K562 (cell line): ENCODE data around the gene SDSL. TPM values are rescaled to one million over a fixed set of nuclear protein-coding genes. Genes with fewer than 3 reads are reported as not detected.

Source experiments
- ADNP ChIP-seq: fragments of 200-800 bp; sonication (Bioruptor generic); IDR thresholded peaks from 2 replicates; pipeline ENCODE4 v1.6.1; 2016; ENCODE audit warnings: missing genetic modification characterization, missing compliant biosample characterization
- ARID2 ChIP-seq: fragments of 450-650 bp; IDR thresholded peaks from 2 replicates; pipeline ENCODE4 v1.6.1; 2017; ENCODE audit warnings: antibody characterized with exemption, mild to moderate bottlenecking
- CHD2 ChIP-seq: IDR thresholded peaks from 2 replicates; pipeline ENCODE4 v1.6.1; 2011; ENCODE audit warnings: low read depth, low read length
- CHD7 ChIP-seq: fragments of 200-600 bp; sonication (generic); IDR thresholded peaks from one replicate; pipeline ENCODE4 v1.6.1; 2012; ENCODE audit warnings: mild to moderate bottlenecking, low read depth, low read length, inconsistent platforms
- NCOA1 ChIP-seq: fragments of 450-650 bp; IDR thresholded peaks from 2 replicates; pipeline ENCODE4 v1.6.1; 2016; ENCODE audit warnings: low read depth
- NFXL1 ChIP-seq: fragments of 450-650 bp; formaldehyde crosslinking; IDR thresholded peaks from 2 replicates; pipeline ENCODE4 v1.4.0; 2021; ENCODE audit warnings: mild to moderate bottlenecking
- NR1H2 ChIP-seq: sonication (generic); formaldehyde crosslinking; IDR thresholded peaks from 2 replicates; pipeline ENCODE4 v1.4.0; 2020; ENCODE audit warnings: mild to moderate bottlenecking, missing genetic modification reagents
- NR2C1 ChIP-seq, 2 experiments: fragments of 450-650 bp; IDR thresholded peaks; 2 replicates each; pipeline ENCODE4 v1.6.1; 2017; ENCODE audit warnings: mild to moderate bottlenecking in 2 of 2, antibody characterized with exemption in 1 of 2, inconsistent platforms in 1 of 2, missing compliant biosample characterization in 1 of 2, missing genetic modification characterization in 1 of 2
- PCBP2 ChIP-seq: fragments of 200-400 bp; formaldehyde crosslinking; IDR thresholded peaks from 2 replicates; pipeline ENCODE4 v1.6.1; 2018; ENCODE audit warnings: low read length, low read depth, mild to moderate bottlenecking, moderate library complexity; ENCODE audit not compliant: poor library complexity, severe bottlenecking
- POU5F1 ChIP-seq: fragments of 150-350 bp; IDR thresholded peaks from 2 replicates; pipeline ENCODE4 v1.6.1; 2014; ENCODE audit warnings: borderline replicate concordance, low read length, low read depth, mild to moderate bottlenecking; ENCODE audit not compliant: partially characterized antibody
- RBM14 ChIP-seq: fragments of 200-400 bp; formaldehyde crosslinking; IDR thresholded peaks from 2 replicates; pipeline ENCODE4 v1.6.1; 2018; ENCODE audit warnings: low read depth, mild to moderate bottlenecking, low read length, moderate library complexity, borderline replicate concordance; ENCODE audit not compliant: insufficient read depth
- SRF ChIP-seq, 2 experiments: fragments of 250-450, 450-650 bp in 1 of 2; sonication (Bioruptor Pico) in 1 of 2; sonication (generic) in 1 of 2; formaldehyde crosslinking; IDR thresholded peaks; 2 replicates each; pipeline versions ENCODE4 v1.5.0 to v1.5.1; 2020 to 2022; ENCODE audit warnings: mild to moderate bottlenecking in 1 of 2, missing genetic modification reagents in 1 of 2
- TCFL5 ChIP-seq: fragments of 250-450 bp; sonication (Bioruptor Pico); conservative IDR thresholded peaks from 2 replicates; pipeline ENCODE4 v1.6.1; 2021; ENCODE audit warnings: mild to moderate bottlenecking, moderate library complexity, matching md5 sums
- ZBTB1 ChIP-seq: sonication (generic); formaldehyde crosslinking; IDR thresholded peaks from 2 replicates; pipeline ENCODE4 v1.8.1; 2023; ENCODE audit warnings: missing genetic modification reagents, low read depth, mild to moderate bottlenecking, borderline replicate concordance
- ZFX ChIP-seq: sonication (generic); formaldehyde crosslinking; IDR thresholded peaks from 2 replicates; pipeline ENCODE4 v1.8.0; 2022; ENCODE audit warnings: mild to moderate bottlenecking, missing genetic modification reagents, moderate library complexity
- ZNF316 ChIP-seq: fragments of 450-650 bp; IDR thresholded peaks from 2 replicates; pipeline ENCODE4 v1.6.1; 2016
- ZNF384 ChIP-seq: IDR thresholded peaks from 2 replicates; pipeline ENCODE4 v1.6.1; 2012; ENCODE audit warnings: low read depth, low read length, improper control_type of control experiment
- polyA plus RNA-seq, 8 experiments: library from polyadenylated mRNA; depleted of rRNA in 4 of 8; stranded (reverse) in 5 of 8; unstranded in 3 of 8; fragments of >200 nt; fragmentation: Nextera tagmentation in 2 of 8; fragmentation: Illumina TruSeq in 1 of 8; extraction: Ambion mirVana in 2 of 8; extraction: Trizol in 1 of 8; gene quantifications; 2 replicates each; pipeline versions ENCODE4 v1.2.1 to v1.2.3, GENCODE V29; 2011 to 2014; ENCODE audit warnings: inconsistent platforms in 1 of 8, missing spikeins in 1 of 8
- total RNA-seq, 7 experiments: library from RNA; depleted of rRNA in 6 of 7; stranded (reverse); fragments of >200 nt in 6 of 7; fragmentation: Illumina TruSeq in 2 of 7; extraction: Trizol in 2 of 7; gene quantifications; 2 replicates each; pipeline versions ENCODE4 v1.2.1 to v1.2.3, GENCODE V29; 2011 to 2021; ENCODE audit warnings: low replicate concordance in 1 of 7

Gene SDSL
- total and polyA plus RNA-seq, 9 of the 15 experiments (the other 6 are each of a cell fraction or from before 2014, with no cell fraction given): 0.31 to 11.0 (median 7.4) TPM

DNA sequence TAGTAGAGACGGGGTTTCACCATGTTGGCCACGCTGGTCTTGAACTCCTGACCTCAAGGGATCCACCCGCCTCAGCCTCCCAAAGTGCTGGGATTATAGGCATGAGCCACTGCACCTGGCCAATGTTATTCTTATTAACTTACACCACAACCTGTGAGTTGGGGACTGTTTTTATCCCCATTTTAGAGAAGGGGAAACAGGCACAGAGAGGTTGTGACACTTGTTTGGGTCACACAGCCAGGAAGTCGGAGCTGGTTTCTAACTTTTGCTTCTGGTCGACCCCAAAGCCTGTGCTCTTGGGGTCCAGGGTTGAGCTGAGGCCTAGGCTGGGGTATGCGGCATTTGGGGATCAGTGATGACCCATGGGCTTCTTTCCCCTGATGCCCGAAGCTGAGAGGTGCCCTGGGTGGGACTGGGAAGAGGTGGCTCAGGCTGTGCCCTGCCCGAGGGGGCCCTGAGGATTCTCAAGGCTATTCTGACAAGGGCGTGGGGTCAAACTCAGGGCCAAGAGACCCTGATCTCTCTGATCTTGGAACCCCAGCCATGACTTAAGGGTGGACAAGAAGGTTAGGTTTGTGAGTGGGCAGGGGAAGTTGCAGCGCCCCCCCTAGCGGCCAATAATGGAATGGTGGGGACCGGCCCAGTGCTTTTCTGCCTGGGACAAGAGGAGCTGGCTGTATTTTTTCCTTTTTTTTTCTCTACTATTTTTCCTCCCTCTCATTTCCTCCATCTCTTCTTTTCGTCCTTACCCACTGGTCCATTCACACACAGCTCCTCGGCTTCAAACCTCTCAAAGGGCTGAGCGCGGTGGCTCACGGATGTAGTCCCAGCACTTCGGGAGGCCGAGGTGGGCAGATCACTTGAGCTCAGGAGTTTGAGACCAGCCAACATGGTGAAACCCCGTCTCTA, 3.0 kb downstream of the SDSL start (continued):
- TF ChIP-seq CHD7 (no peak), CHD2 (no peak), SRF (CRISPR knock-in tag; IDR thresholded peaks at IDR 0.05) (no peak), RBM14 (no peak), NCOA1 (0 out of 2 replicates have a peak, but pooled peaks have one; percentile 15), NR2C1 (IDR thresholded peaks at IDR 0.05) (no peak), NR2C1 (tag; IDR thresholded peaks at IDR 0.05) (no peak), ZFX (CRISPR knock-in tag) (no peak), TCFL5 (CRISPR knock-in tag) (no peak), ZBTB1 (CRISPR knock-in tag) (peak; percentile 54; the same call in 1 of the 2 replicates), ARID2 (0 out of 2 replicates have a peak, but pooled peaks have one; percentile 66), PCBP2 (no peak), NR1H2 (no peak), POU5F1 (no peak), NFXL1 (CRISPR knock-in tag) (no peak), ZNF316 (no peak), ZNF384 (no peak), ADNP (tag) (peak; percentile 96)
